ENCODE measurements around the gene ANO8. TPM values are rescaled to one million over a fixed set of nuclear protein-coding genes. Genes with fewer than 3 reads are reported as not detected.

ANO8 gene
- total and polyA plus RNA-seq, 2 of the 13 experiments (the other 11 are each of a cell fraction or from before 2014, with no cell fraction given), result 1.8 to 3.5 TPM

DNA sequence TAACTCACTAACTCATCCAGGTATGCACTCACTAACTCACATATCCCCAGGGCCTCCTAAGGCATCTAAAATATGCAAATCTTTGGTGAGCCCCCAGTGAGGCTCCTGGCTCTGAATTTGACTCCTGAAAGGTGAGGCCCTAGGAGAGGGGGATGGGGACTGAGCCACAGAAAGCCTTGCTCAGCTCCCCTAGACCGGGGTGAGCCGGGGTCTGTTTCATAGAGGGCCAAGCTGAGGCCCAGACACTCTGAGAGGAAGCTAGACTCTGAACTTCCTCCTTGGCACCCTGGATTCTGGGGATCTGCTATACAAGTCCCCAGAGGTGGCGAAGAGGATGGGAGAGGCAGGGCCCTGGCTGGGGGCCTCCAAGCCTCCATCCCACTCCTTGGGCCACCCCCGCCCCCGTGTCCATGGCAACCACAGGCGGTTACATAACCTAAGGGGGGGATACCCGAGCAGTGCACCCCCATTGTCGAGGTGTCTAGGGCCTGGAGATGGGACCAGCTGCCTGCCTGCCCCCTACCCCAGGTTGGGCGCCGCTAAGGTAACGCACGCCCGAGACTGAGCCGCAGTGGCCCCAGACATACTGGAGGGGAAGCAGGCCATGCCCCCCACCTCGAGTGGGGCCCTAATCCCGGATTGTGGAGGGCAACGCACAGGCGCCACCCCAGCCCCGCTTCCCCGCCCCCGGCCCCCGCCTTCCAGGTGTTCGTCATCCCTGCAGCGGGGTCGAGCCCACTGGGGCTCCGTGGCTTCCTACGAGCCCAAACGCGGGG, 32.1 kb downstream of the ANO8 start:
- Histone ChIP-seq H3K36me3 (replicated peaks in 1 of 2; ENCODE audit: control insufficient read depth in 1 of 2, insufficient read depth in 2 of 2, low read length in 2 of 2) (peaks cover 0 to 6% of the 10 kb centered on the region in 2 experiments; a peak in 1 of 5 replicates), H3K4me1 (ENCODE audit: insufficient read depth, low read length) (peaks cover 33% of the 10 kb centered on the region), H3K9me3 (ENCODE audit: low read length) (peaks cover 5% of the 10 kb centered on the region), H3K9ac (ENCODE audit: insufficient read depth, low read depth, low read length) (peak overlapping the region; percentile 76), H4K20me1 (ENCODE audit: insufficient read depth, low read length) (no peaks in the 10 kb centered on the region), H3K27me3 (ENCODE audit: control insufficient read depth in 1 of 2, insufficient read depth in 2 of 2, low read length in 2 of 2) (no peaks in the 10 kb centered on the region), H3K4me3 (replicated peaks in 1 of 3; ENCODE audit: insufficient read depth in 1 of 3, low read depth in 2 of 3, low read length in 3 of 3) (peak overlapping the region; percentile 81 to 88 (median 81)), H3K4me2 (ENCODE audit: low read depth, low read length) (peak overlapping the region; percentile 97), H3K27ac (ENCODE audit: extremely low read length, insufficient read depth, low read length) (peak overlapping the region; percentile 57), H3K79me2 (ENCODE audit: insufficient read depth, low read length) (peaks cover 3% of the 10 kb centered on the region), H2AFZ (ENCODE audit: low read length) (no peak overlapping the region)
- WGBS (ENCODE audit: low lambda C conversion rate), result 38% methylated on average over 2 of the region's 29 CpGs
- ChIA-PET CTCF (ENCODE audit: low intra/inter-chr PET ratio, low total read pairs) (no interaction called here), POLR2A (interaction anchor here (0.6 to 1.8 kb wide), 4 partner anchors 47 to 87 kb away, joined by 3 to 6 read pairs (median 4); partner anchors contain the start of gene USE1)
- intact Hi-C loops (cut with micrococcal nuclease; ENCODE audit: unreplicated experiment) (loop anchor here (1.0 kb wide), 1 partner anchor 87 kb away; the partner anchor contains the start of gene USE1), in situ Hi-C loops (cut with HindIII; ENCODE audit: extremely low pct_ligation_motif_present, low pct_unique_long_range_greater_than_20kb) (no loop called here)
- ATAC-seq (peak; percentile 3), FAIRE-seq (no peak), DNase-seq (ENCODE audit: low spot score) (no peak)
- BruUV-seq (replicated peaks), result no TSS peak
- TF ChIP-seq RFX1 (IDR thresholded peaks at IDR 0.05) (peak; percentile 32; the same call in 1 of the 2 replicates), CBFB (CRISPR knock-in tag; IDR thresholded peaks at IDR 0.05) (peak; percentile 10; the same call in 1 of the 2 replicates), RFX3 (CRISPR knock-in tag; IDR thresholded peaks at IDR 0.05) (peak; percentile 60), KMT2B (CRISPR knock-in tag; IDR thresholded peaks at IDR 0.05) (0 out of 2 replicates have a peak, but pooled peaks have one; percentile 12), KDM3A (CRISPR knock-in tag; IDR thresholded peaks at IDR 0.05; ENCODE audit: low read depth) (no peak), KDM5B (CRISPR knock-in tag; IDR thresholded peaks at IDR 0.05; ENCODE audit: borderline replicate concordance) (0 out of 2 replicates have a peak, but pooled peaks have one; percentile 14), ZNF572 (CRISPR knock-in tag; IDR thresholded peaks at IDR 0.05) (0 out of 2 replicates have a peak, but pooled peaks have one; percentile 7), TCF7 (IDR thresholded peaks at IDR 0.05; ENCODE audit: low read depth) (no peak)
- TF ChIP-seq, protein P1, sequence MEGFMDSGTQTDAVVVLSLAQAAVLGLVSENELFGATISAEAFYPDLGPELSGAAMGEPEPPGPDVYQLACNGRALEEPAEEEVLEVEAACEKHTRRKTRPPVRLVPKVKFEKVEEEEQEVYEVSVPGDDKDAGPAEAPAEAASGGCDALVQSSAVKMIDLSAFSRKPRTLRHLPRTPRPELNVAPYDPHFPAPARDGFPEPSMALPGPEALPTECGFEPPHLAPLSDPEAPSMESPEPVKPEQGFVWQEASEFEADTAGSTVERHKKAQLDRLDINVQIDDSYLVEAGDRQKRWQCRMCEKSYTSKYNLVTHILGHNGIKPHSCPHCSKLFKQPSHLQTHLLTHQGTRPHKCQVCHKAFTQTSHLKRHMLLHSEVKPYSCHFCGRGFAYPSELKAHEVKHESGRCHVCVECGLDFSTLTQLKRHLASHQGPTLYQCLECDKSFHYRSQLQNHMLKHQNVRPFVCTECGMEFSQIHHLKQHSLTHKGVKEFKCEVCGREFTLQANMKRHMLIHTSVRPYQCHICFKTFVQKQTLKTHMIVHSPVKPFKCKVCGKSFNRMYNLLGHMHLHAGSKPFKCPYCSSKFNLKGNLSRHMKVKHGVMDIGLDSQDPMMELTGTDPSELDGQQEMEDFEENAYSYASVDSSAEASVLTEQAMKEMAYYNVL (CRISPR knock-in tag; IDR thresholded peaks at IDR 0.05; ENCODE audit: borderline replicate concordance), result no peak
- TF ChIP-seq, protein P2, sequence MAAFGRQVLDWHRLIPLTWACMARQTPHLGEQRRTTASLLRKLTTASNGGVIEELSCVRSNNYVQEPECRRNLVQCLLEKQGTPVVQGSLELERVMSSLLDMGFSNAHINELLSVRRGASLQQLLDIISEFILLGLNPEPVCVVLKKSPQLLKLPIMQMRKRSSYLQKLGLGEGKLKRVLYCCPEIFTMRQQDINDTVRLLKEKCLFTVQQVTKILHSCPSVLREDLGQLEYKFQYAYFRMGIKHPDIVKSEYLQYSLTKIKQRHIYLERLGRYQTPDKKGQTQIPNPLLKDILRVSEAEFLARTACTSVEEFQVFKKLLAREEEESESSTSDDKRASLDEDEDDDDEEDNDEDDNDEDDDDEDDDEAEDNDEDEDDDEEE (CRISPR knock-in tag; IDR thresholded peaks at IDR 0.05), result 0 out of 2 replicates have a peak, but pooled peaks have one; percentile 40
- TF ChIP-seq, protein P3, sequence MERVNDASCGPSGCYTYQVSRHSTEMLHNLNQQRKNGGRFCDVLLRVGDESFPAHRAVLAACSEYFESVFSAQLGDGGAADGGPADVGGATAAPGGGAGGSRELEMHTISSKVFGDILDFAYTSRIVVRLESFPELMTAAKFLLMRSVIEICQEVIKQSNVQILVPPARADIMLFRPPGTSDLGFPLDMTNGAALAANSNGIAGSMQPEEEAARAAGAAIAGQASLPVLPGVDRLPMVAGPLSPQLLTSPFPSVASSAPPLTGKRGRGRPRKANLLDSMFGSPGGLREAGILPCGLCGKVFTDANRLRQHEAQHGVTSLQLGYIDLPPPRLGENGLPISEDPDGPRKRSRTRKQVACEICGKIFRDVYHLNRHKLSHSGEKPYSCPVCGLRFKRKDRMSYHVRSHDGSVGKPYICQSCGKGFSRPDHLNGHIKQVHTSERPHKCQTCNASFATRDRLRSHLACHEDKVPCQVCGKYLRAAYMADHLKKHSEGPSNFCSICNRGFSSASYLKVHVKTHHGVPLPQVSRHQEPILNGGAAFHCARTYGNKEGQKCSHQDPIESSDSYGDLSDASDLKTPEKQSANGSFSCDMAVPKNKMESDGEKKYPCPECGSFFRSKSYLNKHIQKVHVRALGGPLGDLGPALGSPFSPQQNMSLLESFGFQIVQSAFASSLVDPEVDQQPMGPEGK (CRISPR knock-in tag; IDR thresholded peaks at IDR 0.05), result peak; percentile 28; the same call in 1 of the 2 replicates
- TF ChIP-seq, protein P4, sequence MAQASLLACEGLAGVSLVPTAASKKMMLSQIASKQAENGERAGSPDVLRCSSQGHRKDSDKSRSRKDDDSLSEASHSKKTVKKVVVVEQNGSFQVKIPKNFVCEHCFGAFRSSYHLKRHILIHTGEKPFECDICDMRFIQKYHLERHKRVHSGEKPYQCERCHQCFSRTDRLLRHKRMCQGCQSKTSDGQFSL (CRISPR knock-in tag; IDR thresholded peaks at IDR 0.05), result 0 out of 2 replicates have a peak, but pooled peaks have one; percentile 49
